Cardiac muscle cell (in vitro differentiated cells and primary cell): Measurements from ENCODE around the gene CACNA1A. TPM values are rescaled to one million over a fixed set of nuclear protein-coding genes. Genes with fewer than 3 reads are reported as not detected.

Source experiments
- DNase-seq, 2 donors: peaks; one replicate each; pipeline versions ENCODE4 v3.0.0 to v3.0.0-alpha.2; 2010 to 2017; ENCODE audit warnings: low read depth in 1 of 2, low spot score in 1 of 2
- H3K27ac ChIP-seq: fragments of 200-600 bp; sonication (generic); 2 replicates; pipeline ENCODE4 v1.5.1; 2016
- H3K27me3 ChIP-seq: fragments of 200-600 bp; sonication (generic); 2 replicates; pipeline ENCODE4 v1.6.0; 2016; ENCODE audit warnings: control low read depth
- H3K36me3 ChIP-seq: fragments of 200-600 bp; sonication (generic); 2 replicates; pipeline ENCODE4 v1.5.1; 2016; ENCODE audit warnings: control low read depth
- H3K4me1 ChIP-seq: fragments of 200-600 bp; sonication (generic); 2 replicates; pipeline ENCODE4 v1.8.1; 2017; ENCODE audit warnings: low read depth, mild to moderate bottlenecking, mixed run types
- H3K4me3 ChIP-seq: fragments of 200-600 bp; sonication (generic); 2 replicates; pipeline ENCODE4 v1.5.1; 2016; ENCODE audit warnings: mild to moderate bottlenecking
- H3K9me3 ChIP-seq: fragments of 200-600 bp; sonication (generic); 2 replicates; pipeline ENCODE4 v1.5.1; 2017; ENCODE audit warnings: low read depth, mild to moderate bottlenecking, control low read depth
- CTCF ChIP-seq: IDR thresholded peaks from 2 replicates; pipeline ENCODE4 v1.5.1; 2012; ENCODE audit warnings: low read depth, mild to moderate bottlenecking, low read length
- polyA plus RNA-seq: library from polyadenylated mRNA; unstranded; fragments of >200 nt; fragmentation: Nextera tagmentation; extraction: Ambion mirVana; gene quantifications from 2 replicates; pipeline ENCODE4 v1.2.1, GENCODE V29; 2016
- total RNA-seq: library from RNA; depleted of rRNA; stranded (reverse); fragments of >200 nt; gene quantifications from 2 replicates; pipeline ENCODE4 v1.2.3, GENCODE V29; 2016

Gene CACNA1A
- total and polyA plus RNA-seq, 2 experiments from 2014 or later, result 5.6 to 6.8 TPM

- H3K9me3 ChIP-seq, result no peaks in the 10 kb centered on the region
- DNase-seq, result no peak
- TF ChIP-seq CTCF, result no peak
- H3K27ac ChIP-seq, result no peak overlapping the region
- no peak overlapping the region for H3K4me3 ChIP-seq
- H3K36me3 ChIP-seq, result no peaks in the 10 kb centered on the region
- H3K4me1 ChIP-seq, result no peaks in the 10 kb centered on the region
- H3K27me3 ChIP-seq, result no peaks in the 10 kb centered on the region
These were observed 277.0 kb downstream of the CACNA1A start for GRCh38 chr19:13229246-13229645.

GRCh38 chr19:13228561-13228960, 277.7 kb downstream of the CACNA1A start:
- no peak overlapping the region for H3K27ac ChIP-seq
- TF ChIP-seq CTCF, result no peak
- no peaks in the 10 kb centered on the region for H3K9me3 ChIP-seq
- H3K4me3 ChIP-seq, result no peak overlapping the region
- no peak for DNase-seq
- no peaks in the 10 kb centered on the region for H3K27me3 ChIP-seq
- H3K36me3 ChIP-seq, result no peaks in the 10 kb centered on the region
- no peaks in the 10 kb centered on the region for H3K4me1 ChIP-seq

DNA sequence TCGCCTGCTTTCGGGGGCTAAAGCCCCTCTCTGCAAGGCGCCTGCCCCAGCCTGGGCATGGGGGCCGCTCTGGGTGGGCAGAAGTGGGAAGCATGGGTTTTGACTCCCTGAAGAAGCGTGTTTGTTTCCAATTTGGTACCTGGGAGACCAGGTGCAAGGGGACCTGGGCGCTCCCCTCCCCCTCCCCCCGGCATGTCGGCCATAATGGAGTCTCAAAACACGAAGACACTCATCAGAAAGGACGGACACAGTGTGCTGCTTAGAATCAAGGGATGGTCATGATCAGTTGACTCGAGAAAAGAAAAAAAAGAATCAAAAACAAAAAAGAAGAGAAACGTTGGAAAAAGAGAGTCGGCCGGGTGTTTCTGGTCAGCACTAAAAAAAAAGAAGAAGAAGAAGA, 279.3 kb downstream of the CACNA1A start:
- no peak for DNase-seq
- H3K4me1 ChIP-seq, result no peaks in the 10 kb centered on the region
- no peak overlapping the region for H3K4me3 ChIP-seq
- H3K27ac ChIP-seq, result no peak overlapping the region
- no peaks in the 10 kb centered on the region for H3K27me3 ChIP-seq
- no peaks in the 10 kb centered on the region for H3K9me3 ChIP-seq
- no peak for TF ChIP-seq CTCF
- H3K36me3 ChIP-seq, result no peaks in the 10 kb centered on the region

DNA sequence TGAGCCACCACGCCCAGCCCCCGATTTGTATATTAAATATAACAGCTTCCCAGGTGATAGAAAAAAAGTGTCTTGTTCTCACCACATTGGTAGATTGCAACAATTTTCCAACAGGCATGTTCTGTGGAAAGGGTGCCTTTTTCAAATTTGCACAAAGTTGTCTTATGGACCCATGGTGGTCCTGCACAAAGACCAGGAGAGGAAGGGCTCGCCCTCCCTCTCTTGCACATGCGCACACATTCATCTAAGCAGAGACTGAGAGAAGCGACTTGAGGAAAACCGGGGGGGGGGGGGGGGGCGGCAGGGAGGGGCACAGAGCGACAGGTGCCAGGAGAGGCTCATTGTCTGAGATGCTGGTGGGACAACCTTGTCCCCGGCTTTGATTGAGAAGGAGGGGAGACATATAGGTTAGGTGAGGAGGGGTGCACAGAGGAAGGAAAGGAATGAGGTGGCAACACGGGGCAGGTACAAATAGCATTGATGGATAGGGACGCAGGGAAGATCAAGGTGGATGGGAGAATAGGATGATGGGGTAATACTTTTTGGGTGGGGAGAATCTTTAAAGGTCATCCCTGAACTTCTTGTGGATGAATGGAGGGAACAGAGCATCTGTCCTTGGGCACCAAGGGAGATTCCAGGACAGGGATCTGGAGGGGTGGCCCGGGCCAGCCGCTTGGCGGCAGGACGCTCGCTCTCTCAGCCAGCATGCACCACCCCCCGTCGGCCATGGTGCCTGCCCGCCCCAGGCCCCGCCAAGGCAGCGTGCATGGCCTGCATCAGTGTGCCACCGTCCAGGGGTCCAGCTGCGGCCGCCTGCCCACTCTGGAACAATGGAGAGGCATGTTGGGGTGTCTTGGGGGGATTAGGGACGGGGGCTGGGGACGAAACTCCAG, 280.1 kb downstream of the CACNA1A start:
- Histone ChIP-seq H3K4me3 (no peak overlapping the region), H3K27me3 (no peaks in the 10 kb centered on the region), H3K4me1 (no peaks in the 10 kb centered on the region), H3K9me3 (no peaks in the 10 kb centered on the region), H3K36me3 (no peaks in the 10 kb centered on the region), H3K27ac (no peak overlapping the region)
- no peak for TF ChIP-seq CTCF
- no peak for DNase-seq

DNA sequence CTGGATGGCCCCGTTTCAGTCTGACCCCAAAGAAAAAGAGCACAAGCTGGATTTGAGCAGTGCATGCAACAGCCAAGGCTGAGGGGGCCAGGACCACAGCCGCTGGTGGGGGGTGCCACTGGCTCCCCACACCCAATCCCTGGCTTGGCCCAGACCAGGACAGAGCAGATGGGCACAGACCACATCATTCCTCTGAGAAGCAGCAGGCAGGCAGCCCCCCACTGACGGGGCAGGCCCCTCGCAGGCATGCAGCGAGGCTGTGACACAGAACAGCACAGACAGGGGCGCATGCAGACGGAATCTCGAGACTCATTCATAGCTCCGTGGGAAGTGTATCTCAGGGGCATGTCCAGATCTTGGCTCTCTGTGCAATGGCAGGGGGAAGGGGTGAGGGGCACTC, 281.2 kb downstream of the CACNA1A start:
- Histone ChIP-seq H3K27me3 (no peaks in the 10 kb centered on the region), H3K36me3 (no peaks in the 10 kb centered on the region), H3K27ac (no peak overlapping the region), H3K9me3 (no peaks in the 10 kb centered on the region), H3K4me3 (no peak overlapping the region), H3K4me1 (no peaks in the 10 kb centered on the region)
- DNase-seq, result no peak
- TF ChIP-seq CTCF, result no peak
